HG02642 (cell line): ENCODE data around the gene OPA3.

Experiments
- ATAC-seq: cut with Tn5 transposase; IDR thresholded peaks from one replicate; pipeline ENCODE4 v1.9.1; 2021; ENCODE audit warnings: mild to moderate bottlenecking; ENCODE audit not compliant: unreplicated experiment, poor library complexity

Gene OPA3

DNA sequence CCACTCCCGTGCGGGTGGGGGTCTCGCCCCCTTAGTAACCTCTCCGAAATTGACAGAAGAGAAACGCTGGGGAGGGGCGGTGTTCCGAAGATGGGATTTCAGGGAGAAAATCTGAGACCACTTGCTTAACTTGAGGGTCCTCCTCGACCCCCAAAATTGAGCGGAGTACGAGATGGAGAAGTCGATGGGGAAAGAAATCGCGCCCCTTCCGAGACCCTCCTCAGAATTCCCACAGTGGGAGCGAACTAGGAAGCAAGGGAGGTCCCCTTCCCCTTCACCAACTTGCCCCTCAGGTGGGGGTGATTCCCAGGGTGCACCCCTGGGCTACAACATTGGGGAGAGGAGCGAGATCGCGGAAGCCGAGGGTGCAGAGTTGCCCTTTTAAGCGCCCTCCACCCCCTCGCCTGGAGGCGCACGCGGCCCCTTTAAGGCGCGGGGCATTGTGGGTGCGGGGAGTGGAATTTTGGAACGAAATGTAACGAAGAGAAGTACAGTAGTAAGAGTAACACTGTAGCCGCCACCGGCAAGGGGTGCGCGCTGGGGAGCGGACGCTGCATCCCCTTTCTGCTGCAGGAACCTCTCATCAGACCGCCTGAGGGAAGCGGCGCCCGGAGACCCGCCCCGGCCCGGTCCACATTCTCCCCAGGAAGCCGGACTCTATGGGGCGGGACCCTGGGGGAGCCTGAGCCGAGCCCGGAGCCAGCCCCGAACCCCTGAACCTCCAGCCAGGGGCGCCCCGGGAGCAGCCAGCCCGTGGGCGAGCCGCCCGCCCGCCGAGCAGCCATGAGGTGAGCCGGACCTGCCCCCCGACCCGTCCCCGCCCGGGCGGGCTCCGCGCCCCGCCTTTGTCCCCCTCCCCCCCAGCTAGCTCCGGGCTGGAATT lies 77.4 kb downstream of the OPA3 start, which contains the start of gene VASP:
Gene VASP (plus strand): TSS at position 491 of the 883 bp plus-strand sequence. CDS start 293 bp downstream, at position 784.
- peak; percentile 48 for ATAC-seq

DNA sequence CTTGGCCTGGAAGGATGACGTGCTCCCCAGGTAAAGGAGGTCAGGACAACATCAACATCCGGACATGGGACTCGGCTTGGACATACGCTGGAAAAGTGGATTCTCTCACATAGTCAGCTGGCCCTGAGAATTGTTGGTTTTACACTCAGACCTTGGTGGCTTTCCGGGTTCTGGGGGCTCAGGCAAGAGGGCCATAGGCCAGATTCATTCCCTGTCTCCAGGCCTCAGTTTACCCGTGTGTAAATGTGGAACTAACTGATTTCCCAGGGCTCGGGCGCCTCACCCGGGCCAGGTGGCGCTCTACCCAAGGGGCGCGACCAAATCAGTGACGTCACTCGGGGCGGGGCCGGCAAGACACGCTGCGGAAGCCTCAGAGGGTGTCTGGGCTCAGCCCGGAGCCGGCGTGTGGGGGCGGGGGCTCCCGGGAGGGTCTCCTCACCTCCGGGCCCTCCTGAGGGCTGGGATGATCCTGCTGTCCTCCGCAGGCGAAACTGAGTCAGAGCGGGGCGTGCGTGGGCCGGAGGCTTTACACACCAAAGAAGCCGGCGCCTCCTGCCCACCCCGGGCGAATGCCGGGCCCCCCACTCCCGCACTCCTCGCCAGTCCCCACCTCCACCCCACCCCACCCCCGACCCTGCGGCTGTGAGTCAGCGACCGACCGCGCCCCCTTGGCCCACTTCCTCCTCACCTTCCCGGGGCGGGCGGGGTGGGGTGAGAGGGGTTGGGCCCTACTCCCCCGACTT lies 78.2 kb downstream of the OPA3 start:
- peak; percentile 60 for ATAC-seq

DNA sequence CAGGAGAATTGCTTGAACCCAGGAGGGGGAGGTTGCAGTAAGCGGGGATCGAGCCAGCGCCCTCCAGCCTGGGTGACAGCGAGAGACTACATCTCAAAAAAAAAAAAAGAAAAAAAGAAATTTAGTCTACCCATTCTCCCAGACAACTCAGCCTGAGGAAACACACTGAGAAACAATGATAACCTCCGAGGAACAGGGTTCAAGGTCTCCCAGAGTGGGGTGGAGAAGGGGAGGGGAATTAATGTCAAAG lies 78.7 kb downstream of the OPA3 start:
- ATAC-seq, result no peak

DNA sequence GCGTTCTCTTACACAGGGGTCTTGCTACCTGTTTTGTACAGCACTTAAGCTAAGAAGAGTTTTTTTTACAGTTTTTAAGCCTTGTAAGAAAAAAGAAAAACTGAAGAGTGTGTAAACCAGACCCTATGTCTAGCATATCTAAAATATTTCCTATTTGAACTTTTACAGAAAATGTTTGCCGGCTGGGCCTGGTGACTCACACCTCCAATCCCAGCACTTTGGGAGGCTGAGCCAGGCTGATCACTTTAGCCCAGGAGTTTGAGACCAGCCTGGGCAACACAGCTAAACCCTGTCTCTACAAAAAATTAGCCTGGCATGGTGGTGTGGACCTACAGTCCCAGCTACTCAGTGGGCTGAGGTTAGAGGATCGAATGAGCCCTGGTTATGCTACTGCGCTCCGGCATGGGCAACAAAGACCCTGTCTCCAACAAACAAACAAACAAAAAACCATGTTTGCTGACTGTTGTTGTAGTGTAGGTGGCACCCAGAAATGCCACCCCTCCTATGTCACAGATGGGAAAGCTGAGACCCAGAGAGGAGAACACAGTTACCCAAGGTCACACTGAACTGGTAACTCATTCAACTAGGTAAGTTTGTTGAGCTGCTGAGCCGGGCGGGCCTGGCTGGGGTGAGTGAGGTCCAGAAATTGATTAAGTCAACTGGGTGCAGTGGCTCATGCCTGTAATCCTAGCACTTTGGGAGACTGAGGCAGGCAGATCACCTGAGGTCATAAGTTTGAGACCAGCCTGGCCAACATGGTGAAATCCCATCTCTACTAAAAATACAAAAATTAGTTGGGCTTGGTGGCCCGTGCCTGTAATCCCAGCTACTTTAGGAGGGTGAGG lies 79.2 kb downstream of the OPA3 start:
- no peak for ATAC-seq

DNA sequence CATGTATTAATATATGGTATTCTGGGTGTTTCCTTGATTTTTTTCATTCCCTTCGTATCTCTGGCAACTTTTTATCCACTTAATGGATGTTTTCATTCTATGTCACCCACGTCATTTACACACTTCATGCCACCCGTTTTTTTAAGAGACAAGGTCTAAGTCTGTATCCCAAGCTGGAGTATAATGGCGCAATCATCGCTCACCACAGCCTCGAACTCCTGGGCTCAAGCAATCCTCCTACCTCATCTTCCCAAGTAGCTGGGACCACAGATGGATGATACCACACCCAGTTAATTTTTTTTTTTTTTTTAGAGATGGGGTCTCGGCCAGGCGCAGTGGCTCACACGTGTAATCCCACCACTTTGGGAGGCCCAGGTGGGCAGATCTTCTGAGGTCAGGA lies 80.7 kb downstream of the OPA3 start:
- ATAC-seq, result no peak

DNA sequence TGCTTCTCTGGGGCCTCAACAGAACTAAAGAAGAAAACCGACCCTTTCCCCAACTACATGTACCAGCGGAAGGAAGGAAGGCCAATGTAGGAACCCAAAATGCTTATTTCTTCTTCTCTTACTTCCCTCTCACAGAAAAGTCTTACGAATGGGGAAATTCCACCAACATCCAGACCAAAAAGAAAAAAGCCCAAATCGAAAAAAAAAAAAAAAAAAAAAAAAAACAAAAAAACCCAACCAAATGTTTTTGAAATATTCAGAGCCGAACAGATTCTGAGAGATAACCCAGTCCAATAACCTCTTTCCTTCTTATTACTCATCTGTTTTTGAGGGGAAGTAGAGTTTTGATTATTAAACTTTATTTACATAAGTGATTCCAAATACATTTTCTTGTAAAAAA lies 82.5 kb downstream of the OPA3 start:
- ATAC-seq, result no peak

DNA sequence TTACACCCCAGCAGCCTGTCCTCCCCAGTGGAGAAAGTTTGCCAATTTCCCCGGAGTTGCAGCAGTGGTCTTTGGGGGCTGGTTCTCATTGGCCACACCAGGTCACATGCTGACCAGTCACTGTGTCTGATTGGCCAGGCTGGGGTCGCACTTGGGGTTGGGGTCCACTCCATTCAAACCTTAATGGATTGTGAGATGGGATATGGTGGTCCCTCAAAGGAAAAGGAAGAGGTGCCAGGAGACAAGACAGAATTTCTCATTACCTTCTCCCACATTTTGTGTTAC lies 82.9 kb downstream of the OPA3 start:
- no peak for ATAC-seq

DNA sequence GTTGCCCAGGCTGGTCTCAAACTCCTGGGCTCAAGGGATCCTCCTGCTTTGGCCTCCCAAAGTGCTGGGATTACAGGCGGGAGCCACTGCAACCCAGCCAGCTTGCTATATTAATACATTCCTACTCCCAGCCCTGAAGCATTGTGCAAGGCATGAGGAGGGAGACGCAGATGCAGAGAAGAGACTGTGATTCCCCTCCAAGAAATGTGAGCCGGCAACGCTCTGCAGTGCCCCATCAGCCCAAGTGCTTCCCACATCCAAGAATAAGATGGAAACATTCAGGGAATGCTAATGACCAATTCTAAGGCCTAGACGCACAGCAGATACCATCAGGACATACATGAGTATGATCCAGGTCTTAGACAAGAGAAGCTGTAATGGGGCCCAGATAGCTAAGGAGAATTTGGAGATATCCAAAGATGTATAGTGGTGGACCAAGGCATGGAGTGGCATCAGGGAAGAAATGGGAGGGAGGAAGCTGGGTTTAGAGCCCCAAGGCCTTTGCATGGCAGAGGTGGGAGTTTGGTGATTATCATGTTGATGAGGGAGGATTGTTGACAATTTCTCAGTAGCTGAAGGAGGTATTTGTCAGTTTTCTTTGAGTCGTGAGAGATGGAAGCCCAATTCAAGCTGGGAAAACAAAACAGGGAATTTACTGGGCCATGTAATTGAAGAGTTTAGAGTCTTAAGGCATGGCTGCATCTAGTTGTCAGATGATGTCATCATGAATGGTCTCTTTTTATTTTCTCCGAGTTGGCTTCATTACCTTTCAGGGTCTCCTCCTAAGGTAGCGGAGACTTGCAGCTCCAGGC lies 83.5 kb downstream of the OPA3 start:
- no peak for ATAC-seq

DNA sequence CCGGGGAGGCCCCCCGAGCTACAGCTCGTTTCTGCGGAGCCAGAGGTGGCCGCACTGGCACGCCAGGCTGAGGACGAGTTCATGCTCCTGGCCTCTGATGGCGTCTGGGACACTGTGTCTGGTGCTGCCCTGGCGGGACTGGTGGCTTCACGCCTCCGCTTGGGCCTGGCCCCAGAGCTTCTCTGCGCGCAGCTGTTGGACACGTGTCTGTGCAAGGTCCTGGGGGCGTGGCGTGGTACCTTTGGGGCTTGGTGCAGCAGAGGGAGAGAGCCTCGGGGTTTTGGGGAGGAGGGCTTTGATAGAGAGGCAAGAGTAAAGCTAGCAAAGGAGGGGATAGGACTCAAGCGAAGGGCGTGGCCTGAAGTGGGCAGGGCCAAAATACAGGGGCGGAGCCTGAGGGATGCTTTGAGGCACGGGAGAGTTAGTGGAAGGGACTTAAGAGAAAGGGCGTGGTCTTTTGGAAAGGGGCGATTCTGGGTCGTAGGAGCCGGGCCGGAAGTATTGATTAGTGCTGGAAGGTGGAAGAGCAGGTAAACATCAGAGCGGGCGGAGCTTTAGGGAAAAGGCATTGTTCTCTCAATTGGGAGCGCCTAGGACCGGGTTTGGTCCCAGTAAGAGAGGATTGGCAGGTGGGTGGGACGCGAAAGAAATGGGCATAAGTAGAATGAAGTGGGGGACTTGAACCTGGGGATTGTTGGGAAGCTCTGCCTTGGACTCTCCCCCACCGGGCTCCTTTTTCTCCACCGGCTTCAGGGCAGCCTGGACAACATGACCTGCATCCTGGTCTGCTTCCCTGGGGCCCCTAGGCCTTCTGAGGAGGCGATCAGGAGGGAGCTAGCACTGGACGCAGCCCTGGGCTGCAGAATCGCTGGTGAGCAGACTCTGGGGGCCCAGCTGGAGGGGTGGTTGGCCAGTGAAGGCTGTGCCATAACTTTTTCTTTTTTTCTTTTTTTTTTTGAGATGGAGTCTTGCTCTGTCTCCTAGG lies 85.1 kb downstream of the OPA3 start:
- ATAC-seq, result no peak

DNA sequence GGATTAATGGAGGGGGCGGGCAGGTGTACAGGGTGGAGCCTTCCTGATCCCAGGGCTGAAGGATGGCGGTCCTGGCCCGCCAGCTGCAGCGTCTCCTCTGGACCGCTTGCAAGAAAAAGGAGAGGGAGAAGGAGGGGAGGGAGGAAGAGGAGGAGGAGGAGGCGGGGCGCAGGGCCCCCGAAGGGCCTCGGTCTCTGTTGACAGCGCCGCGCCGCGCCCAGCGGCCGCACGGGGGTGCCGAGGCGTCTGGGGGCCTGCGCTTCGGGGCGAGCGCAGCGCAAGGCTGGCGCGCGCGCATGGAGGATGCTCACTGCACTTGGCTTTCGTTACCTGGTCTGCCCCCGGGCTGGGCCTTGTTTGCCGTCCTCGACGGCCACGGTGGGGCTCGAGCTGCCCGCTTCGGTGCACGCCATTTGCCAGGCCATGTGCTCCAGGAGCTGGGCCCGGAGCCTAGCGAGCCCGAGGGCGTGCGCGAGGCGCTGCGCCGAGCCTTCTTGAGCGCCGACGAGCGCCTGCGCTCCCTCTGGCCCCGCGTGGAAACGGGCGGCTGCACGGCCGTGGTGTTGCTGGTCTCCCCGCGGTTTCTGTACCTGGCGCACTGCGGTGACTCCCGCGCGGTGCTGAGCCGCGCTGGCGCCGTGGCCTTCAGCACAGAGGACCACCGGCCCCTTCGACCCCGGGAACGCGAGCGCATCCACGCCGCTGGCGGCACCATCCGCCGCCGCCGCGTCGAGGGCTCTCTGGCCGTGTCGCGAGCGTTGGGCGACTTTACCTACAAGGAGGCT lies 86.0 kb downstream of the OPA3 start, which contains the start of gene PPM1N:
Gene PPM1N (plus strand): TSS at position 33 of the 785 bp plus-strand sequence. CDS start 30 bp downstream, at position 63.
- ATAC-seq, result no peak

DNA sequence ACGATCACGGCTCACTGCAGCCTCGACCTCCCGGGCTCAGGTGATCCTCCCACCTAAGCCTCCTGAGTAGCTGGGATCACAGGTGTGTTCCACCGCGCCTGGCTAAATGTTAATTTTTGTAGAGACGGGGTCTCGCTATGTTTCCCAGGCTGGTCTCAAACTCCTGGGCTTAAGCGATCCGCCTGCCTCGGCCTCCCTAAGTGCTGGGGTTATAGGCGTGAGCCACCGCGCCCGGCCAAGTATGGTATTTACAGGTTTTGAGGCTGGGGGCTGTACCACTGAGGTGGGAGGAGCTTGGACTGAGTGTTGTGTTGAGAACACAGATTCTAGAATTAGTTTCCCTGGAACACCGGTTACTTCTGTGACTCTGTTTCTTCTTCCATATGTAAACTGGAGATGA lies 86.8 kb downstream of the OPA3 start:
- ATAC-seq, result no peak

DNA sequence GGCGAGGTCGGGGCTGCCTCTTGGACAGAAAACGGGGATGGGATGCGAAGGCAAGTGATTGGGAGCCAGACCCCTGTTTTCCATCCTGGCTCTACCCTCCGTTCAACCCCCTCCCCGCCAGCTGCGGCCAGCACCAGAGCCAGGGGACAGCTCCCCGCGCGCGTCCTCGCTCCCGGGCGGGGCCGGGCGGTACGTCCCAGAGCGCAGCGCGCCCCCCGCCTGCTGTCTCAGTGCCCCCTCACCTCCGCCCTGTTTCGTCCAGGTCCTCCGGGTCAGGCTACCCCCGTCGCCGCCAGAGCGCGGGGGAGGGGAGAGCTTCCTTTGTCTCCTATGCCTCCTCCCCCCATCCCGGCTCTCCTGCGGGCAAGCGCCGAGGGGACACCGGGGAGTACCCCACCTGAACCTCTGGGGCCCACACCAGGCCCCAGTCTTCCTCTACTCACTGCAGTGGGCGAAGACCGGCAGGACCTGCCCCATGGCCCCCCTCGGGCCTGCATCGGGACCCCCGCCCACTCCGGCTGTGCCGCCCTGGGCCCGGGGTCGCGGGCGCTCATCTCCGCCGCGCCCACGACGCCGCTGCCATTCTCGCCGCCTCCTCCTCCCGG lies 88.2 kb downstream of the OPA3 start:
- ATAC-seq, result peak; percentile 15

DNA sequence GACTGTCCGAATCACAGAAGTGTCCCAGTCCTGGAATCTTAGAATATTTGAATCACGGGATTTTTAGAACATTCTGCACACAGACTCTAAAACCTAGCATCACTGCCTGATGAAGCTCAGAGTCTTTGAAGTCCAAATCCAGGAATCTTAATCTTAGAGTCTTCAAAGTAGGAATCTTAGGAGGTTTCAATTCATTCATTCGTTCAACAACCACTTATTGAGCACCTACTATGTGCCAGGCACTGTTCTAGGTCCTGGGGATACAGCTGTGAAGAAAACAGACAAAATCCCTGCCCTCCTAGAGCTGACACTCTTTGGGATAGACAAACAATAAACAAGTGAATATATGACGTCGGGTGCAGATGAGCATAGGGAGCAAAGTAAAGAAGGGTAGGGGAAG lies 89.4 kb downstream of the OPA3 start:
- no peak for ATAC-seq

DNA sequence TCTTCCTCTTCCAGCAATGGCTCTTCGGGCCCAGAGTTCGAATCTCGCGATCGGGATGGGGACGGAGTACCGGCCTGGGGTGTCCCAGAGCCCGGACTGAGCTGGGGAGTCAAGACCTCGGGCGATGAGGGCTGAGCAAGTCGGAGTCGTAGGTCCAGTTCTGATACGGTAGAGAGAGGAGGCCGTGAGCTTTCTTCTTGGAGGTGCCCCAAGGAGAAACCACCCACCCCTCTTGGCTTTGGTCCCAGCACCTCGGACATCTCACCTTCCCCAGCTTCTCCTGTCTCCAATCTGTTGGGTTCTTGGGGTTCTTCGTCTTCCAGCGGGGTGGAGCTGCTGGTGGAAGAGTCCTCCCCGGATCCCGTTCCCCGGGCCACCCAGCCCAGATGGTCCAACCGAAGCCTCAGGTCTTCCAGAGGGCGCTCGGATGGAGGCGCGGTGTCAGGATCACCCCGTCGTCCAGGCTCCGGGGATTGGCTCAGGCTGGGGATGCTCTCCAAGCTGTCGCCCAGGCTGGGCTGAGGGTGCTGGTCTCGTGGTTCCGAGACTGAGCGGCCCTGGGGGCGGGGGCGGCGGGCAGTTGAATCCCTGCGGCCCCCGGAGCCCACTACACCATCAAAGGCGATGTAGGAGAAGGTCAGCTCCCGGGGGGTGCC lies 90.2 kb downstream of the OPA3 start:
- no peak for ATAC-seq

DNA sequence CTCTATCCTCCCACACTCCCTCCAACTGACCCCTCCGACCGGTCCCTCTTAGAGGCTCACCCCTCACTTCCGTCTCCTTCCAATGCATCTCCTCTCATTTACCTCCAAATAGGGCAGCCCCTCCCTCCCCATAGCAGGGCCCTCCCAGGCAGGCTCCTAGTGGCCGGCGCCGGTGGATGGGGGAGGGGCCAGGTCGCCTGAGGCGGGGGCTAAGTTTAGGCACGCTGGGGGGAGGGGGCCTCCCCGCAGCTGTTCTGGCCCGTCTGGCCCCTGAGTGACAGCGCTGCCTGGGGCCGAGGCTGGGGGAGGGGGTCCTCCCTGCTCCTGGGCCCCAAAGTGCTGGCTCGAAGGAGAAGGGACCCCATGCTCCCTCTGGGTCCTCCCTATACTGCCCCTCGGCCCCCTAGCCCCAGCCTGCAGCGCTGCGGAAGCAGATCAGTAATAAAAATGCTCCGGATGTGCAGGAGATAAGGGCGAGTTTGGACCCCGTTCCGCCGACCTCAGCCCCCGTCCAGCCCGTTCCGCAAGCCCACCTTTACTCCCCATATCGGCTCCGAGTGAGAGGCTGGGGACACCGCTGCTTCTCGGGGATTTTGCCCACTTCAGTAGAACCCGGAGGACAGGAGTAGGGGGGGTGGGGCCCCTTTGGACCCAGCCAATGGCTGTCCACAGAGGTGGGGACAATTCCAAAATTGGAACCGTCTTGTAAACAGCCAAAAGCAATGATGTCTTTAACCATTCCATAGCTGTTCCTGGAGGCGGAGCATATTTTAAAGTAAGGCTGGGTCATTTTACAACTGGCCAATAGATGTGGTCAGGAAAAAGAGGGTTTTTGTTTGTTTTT lies 91.8 kb downstream of the OPA3 start:
- no peak for ATAC-seq

DNA sequence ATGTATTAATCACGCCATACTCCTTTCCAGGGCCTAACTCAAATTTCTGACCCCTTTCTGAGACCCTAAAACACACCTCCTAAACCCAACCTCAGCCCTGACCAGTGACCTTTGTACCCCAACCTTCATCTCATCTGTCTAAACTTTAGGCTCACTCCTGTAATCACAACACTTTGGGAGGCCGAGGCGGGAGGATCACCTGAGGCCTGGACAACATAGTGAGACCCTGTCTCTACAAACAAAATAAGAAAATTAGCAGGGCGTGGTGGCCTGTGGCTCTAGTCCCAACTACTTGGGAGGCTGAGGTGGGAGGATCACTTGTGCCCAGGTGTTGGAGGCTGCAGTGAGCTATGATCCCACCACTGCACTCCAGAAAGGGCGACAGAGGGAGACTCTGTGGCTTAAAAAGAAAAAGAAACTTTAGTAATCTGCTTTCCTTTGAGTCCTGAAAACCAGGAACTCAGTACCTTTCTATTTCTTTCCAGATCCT lies 92.4 kb downstream of the OPA3 start:
- no peak for ATAC-seq
